H54 (cell line): ENCODE results near the gene BCL2.
"Not testable (repeated sequence)": the region's sequence is repeated elsewhere in the genome, so short reads cannot be mapped to it uniquely, and the experiment has no call there.

Source experiments
- DNase-seq: peaks from one replicate; pipeline ENCODE4 v3.0.0; 2011; ENCODE audit warnings: low spot score, mixed read lengths; ENCODE audit not compliant: insufficient read length
- FAIRE-seq: peaks from 3 replicates; lab custom pipeline; 2011; peaks lifted over from hg19 to GRCh38; lab: Jason Lieb, UNC
- POLR2A ChIP-seq: IDR thresholded peaks from 2 replicates; pipeline ENCODE4 v1.6.1; 2011; ENCODE audit warnings: low read depth, mild to moderate bottlenecking, low read length

The BCL2 gene

DNA sequence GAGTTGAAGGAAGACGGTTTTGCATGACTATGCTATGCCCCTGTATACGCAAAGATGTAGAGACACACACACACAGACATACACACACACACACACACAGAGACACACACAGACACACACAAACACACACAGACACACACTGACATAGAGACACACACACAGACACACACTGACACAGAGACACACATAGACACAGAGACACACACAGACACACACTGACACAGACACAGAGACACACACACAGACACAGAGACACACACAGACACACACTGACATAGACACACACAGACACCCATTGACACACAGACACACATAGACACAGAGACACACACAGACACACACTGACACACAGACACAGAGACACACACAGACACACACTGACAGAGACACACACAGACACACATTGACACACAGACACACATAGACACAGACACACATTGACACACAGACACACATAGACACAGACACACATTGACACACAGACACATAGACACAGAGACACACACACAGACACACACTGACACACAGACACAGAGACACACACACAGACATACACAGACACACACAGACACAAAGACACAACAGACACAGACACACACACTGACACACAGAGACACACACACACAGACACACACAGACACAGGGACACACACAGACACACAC is 121.3 kb downstream of the BCL2 start:
- no peak for DNase-seq
- FAIRE-seq: no peak
- no peak for TF ChIP-seq POLR2A

DNA sequence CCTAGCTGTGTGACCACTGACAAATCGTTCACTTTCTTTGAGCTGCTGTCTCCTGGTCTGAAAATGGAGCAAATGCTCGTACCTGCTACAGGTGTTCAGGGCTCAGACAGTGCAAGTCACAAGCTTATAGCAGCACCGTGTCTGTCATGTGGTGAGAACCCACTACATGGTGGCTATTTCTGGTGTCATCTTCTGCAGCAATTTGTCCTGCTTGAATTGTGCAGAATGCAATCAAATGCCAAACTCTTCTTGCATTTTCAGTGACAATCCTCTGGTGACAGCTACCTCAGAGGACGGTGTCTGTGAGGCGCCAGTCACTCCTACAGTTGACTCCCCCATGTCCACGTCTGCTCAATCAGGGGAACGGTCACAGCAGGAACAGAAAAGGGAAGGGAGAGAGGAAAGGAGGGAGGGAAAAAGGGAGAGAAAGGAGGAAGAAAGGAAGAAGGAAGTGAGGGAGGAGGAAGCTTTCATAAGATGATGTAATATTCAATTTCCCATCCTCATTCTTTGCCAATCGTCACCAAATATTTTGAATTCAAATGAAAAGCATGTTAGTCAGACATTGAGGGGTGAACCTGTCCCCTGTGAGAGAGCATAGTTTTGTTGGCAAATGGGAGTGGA is 122.2 kb downstream of the BCL2 start:
- TF ChIP-seq POLR2A: no peak
- FAIRE-seq: no peak
- DNase-seq: no peak

DNA sequence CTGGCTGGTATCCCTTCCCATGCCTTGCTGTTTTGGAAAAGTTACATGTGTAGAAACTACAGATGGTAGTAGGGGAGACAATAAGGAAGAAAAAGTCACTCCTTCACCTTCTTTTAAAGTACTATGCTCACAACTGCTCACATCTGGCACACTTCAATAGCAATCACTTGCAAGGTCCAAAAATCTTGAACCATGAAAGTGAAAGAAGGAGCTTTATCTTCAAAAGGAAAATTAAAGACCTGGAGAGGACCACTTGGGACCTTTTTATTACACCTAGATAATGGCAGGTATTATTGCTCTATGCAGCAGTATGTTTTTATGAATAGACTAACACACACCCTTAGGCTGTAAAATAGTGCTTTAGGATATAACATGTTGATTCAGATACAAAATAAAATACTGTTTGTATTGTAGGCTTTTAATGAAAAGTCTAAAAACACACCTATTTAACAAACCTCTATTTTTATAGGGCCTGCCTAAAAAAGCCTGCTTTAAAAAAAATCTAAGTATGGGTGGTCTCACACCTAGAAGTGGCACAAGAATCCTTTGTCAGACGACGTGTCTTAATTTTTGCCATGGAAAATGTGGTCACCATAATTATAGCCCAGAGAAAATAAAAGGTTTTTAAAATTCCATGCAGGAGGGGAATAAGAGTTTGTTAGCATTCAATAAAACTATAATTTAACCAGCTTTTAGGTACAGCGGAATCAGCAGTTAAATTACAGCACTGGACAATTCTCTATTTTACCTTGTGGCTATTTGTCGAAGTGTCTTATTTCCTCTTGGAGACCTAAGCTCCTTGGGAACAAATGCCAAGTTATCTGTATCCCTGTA is 124.0 kb downstream of the BCL2 start:
- no peak for DNase-seq
- no peak for TF ChIP-seq POLR2A
- FAIRE-seq: no peak

DNA sequence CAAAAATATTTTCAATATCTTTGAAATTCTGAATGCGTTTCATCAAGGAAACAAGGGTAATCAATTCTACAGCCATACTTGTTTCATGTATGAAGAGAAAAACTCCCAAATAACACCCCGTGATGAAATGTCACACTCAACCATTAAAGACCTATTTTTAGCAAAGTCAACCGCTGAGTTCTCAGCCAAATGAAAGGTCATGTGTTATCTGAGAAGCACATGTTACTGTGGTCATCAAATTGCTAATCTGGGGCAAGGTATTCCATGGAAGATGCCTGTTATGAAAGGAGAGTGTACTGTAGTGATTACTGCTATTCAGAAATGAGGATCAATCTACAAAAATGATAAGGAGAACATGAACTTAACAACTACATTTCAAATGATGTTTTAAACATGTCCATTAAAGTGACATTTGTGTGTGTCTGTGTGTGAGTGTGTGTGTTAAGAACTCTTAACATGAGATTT is 126.7 kb downstream of the BCL2 start:
- DNase-seq (no peak), FAIRE-seq (no peak)
- TF ChIP-seq POLR2A: no peak

DNA sequence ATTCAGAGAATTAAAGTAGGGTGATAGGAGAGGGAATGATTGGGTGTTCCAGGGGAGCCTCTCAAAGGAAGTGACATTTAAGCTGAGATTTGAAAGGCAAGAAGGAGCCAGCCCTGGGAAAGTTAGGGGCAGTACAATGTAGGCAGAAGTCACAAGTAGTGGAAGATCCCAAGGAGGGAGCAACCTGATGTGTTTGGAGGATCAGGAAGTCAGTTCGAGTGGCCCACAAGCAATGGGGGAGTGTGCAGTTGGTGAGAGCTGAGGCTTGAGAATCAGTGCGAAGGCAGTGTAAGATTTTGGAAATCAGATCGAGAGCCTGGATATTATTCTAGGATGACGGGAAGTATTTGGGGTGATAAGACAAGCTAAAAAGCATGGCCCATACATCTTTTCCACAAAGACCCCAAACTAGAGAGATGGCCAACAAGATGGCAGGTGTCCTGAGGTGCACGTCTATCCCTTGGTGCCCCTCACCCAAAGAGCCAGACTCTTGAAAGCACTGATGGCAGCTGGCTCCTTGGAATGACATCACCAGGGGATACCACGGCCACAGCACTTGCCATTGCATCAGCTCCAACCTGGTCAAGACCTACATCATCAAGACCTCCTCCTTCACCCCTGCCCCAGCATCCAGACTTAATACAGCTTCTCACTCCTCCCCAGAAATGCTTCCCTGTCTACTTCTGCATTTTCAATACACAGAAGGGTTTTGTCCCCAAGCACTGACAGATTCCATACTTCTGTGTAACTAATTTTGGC is 127.3 kb downstream of the BCL2 start:
- no peak for DNase-seq
- TF ChIP-seq POLR2A: no peak
- no peak for FAIRE-seq

DNA sequence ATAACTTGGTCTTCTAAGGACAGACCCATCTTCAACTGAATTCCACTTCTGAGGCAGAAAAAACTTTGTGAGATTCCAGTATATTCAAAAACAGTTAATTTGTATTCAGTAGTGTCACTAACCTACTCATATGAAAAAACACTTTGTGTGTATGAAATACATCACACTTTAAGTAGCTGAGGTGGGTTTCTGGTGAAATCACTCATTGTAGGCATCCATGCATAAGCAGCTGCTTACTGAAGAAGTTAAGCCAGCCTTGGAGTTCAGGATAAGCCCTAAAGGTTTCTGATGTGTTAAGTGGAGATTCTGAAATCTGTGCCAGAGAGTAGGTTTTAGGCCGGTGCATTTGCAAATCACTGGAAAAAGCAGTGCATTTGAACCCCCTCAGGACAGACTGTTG is 128.2 kb downstream of the BCL2 start:
- no peak for DNase-seq
- TF ChIP-seq POLR2A: no peak
- no peak for FAIRE-seq

DNA sequence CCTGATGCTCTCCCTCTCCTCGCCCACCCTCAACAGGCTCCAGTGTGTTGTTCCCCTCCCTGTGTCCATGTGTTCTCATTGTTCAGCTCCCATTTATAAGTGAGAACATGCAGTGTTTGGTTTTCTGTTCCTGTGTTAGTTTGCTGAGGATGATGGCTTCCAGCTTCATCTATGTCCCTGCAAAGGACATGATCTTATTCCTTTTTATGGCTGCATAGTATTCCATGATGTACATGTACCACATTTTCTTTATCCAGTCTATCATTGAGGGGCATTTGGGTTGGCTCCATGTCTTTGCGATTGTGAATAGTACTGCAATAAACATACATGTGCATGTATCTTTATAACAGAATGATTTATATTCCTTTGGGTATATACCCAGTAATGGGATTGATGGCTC is 128.7 kb downstream of the BCL2 start:
- DNase-seq, FAIRE-seq: not testable (repeated sequence)

DNA sequence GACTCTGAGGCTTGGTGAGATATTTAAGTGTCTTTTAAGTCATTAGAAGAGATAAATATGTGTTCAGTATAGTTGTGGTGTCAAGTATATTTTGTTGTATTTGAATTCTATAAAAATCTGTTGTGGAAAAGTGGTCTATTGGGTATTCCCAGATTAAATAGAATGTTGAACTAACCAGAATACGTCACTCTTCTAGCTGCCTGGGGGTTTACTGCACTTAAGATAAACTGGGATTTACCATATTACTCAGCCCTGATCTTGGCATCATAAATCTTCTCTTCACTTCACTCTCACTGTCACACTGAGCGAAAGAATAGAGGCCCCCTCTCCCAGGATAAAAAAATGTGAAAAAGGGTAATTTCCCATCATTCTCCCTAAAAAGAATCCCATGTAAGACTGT is 129.8 kb downstream of the BCL2 start:
- no peak for FAIRE-seq
- no peak for DNase-seq
- no peak for TF ChIP-seq POLR2A

DNA sequence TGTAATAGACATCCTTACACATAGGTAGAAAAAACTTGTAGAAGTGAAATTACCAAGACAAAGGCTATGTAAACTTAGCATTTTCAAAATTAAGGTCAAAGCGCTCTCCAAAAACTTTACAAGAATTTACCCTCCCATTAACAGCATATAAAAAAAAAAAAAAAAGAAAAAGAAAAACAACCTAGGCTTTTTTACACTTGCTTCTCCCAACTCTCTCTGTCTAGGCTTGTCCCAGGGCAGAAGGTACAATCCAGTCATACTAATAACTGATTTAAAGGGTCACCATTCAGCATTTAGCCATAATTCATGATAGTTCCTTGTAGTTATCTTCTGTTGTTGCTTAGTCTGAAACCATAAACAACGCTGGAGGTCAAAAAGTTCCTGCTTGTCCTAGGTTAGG is 130.5 kb downstream of the BCL2 start:
- FAIRE-seq (no peak), DNase-seq (no peak)
- no peak for TF ChIP-seq POLR2A

DNA sequence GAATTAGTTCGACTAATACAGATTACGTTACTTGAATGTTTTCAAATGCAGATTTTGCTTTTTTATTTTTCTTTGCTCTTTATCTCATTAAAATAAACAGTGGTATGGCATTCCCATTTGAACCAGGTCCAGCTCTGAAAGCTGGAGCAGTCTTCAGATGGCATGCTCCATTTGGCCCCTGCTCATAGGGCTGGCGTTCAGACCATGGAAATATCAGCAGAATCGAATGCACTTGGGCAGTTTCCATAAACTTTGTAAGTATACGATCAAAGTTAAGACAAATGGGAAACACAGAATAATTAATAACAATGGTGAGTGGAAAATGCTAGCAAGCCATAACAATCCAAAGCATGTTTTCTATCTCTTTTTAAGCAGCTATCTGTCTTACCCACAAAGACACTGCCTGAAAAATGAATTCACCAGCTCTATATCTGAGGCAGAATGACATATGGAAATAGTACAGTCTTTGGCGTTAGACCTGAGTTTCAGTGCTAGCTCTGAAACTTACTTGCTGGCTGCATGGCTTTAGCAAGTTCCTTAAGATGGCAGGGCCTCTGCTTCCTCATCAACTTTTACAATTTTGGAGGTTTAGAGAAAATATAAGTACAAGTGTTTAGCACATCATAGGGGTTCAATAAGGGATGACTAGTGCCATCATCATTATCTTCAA is 131.6 kb downstream of the BCL2 start:
- no peak for TF ChIP-seq POLR2A
- no peak for DNase-seq
- no peak for FAIRE-seq

DNA sequence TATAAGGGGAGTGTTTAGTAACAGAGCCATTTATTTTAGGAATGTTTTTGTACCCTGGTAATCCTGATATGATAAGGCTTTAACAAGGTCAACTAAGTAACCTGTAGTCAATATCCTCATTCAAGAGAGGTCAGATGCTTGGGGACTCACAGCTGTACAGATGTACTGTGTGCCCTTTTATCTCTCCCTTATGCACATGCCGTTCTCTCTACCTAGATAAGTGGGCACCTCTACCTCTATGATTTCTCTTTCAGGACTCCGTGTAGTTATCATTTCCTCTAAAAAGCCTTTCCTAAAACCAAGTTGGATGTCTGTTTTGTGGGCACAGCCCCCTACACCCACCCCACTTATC is 132.4 kb downstream of the BCL2 start:
- no peak for FAIRE-seq
- no peak for TF ChIP-seq POLR2A

DNA sequence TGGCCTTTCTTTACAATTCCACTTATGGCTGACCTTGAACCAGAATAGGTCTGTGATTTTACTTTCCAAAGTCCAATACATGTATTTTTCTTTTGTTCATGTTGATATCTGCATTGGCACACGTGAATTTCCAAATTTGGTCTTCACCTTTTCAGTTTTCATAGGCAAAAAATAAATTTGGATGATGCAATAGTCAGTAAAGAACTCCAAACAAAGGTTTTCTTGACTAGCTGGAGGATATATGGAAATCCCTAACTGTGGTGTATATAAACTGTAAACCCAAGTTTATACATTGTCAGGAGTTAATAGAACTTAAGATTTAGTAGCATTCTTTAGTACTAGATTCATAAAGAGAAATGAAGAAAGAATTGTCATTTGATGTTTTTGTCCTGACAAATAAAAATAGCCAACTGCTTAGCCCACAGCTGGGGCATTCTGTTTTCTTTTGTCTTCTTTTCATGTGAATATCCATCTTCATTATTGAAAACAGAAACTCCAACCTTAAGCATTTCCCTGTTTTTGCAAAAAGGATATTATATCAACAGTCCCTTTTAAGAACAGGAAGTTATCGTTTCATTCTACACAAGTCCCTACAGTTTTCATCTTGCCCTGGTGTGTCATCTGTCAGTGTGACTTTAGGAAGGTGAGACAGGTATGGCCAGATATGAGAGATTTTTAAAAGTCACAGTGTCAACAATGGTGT is 132.9 kb downstream of the BCL2 start:
- no peak for TF ChIP-seq POLR2A
- FAIRE-seq (no peak), DNase-seq (no peak)

More for the DNA sequence above, 132.4 kb downstream of the BCL2 start:
- DNase-seq: no peak

DNA sequence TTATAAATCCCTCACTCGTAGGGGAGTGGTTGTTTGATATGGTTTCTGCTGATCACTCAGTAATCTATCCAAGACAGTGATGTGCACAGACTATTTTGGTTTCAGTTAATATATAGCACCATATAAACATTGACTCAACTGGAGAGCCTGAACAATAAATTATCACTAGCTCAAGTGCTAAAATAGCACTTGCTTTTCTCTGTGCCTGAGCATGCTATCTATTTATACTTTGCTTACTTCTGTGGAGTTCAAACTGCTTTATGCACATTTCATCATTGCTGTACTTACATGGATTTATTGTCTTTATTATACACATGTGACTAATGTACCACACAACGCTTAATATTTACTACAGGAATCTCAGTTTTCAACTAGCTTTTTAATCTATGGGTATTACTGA is 133.6 kb downstream of the BCL2 start:
- DNase-seq (no peak), FAIRE-seq (no peak)
- TF ChIP-seq POLR2A: no peak
